Left ventricle myocardium superior (tissue), 1 donor: Measurements from ENCODE around the gene FAM13A. TPM values are rescaled to one million over a fixed set of nuclear protein-coding genes. Genes with fewer than 3 reads are reported as not detected.

ENCODE experiments used
- ATAC-seq: fragments of 200-7000 bp; cut with Tn5 transposase; one replicate; pipeline ENCODE4 v1.9.1; 2020; ENCODE audit warnings: mild to moderate bottlenecking, moderate library complexity
- DNase-seq: peaks from one replicate; pipeline ENCODE4 v3.0.0-alpha.2; 2020
- intact Hi-C: fragments of 100-400 bp; cut with micrococcal nuclease; formaldehyde crosslinking; loops from one replicate; pipeline ENCODE4 v1.11.0; 2022
- total RNA-seq: library from RNA; stranded (reverse); fragmentation: NEBNext Ultra II Directional; extraction: Animal tissue kit (Norgen Biotek cat#: 25700); gene quantifications from one replicate; pipeline ENCODE4 v1.2.1, GENCODE V29; 2021
- donor health status: DM: no; HTN: yes; CAD: no; lungs with severe emphysema.

FAM13A gene
- total RNA-seq, 1 donor from 2014 or later = 13.7 TPM

DNA sequence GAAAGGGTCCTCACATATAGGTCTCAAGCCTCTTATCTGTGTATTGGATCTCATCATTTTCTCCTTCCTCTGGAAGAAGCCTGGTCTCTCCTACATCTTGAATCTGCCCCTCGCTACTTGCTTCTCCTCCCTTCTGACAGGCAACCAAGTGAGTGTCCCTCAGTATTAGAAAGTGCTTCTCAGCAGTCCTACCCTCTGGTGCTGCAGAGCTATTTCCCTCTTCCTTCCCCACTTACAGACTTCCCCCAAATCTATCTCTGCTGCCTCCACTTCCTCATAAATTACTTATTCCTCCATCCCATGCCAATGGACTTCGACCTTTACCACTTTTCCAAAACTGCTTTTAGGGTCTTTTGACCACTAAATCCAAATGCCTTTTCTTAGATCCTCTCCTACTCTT lies 230.2 kb downstream of the FAM13A start:
- intact Hi-C loops = no loop called here
- no peak for ATAC-seq
- DNase-seq = no peak

DNA sequence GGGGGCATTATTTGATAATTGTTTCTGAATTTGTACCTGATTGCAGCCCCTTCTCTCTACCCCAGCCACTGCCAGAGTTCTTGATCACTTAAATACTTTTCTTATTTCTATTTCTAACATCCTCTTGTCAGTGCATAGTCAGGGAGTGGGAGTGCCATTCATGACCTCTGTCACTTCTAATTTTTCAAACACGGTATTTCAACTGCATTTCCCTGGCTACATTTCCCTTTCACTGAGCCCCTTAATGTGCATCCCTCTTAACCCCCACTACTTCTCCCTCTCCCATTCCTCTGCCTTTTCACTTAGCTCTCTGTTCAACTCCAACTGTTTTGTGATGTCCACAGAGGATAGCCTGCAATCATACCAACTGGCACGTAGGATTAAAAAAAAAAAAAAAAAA lies 231.1 kb downstream of the FAM13A start:
- intact Hi-C loops = no loop called here
- ATAC-seq = no peak
- DNase-seq = no peak

DNA sequence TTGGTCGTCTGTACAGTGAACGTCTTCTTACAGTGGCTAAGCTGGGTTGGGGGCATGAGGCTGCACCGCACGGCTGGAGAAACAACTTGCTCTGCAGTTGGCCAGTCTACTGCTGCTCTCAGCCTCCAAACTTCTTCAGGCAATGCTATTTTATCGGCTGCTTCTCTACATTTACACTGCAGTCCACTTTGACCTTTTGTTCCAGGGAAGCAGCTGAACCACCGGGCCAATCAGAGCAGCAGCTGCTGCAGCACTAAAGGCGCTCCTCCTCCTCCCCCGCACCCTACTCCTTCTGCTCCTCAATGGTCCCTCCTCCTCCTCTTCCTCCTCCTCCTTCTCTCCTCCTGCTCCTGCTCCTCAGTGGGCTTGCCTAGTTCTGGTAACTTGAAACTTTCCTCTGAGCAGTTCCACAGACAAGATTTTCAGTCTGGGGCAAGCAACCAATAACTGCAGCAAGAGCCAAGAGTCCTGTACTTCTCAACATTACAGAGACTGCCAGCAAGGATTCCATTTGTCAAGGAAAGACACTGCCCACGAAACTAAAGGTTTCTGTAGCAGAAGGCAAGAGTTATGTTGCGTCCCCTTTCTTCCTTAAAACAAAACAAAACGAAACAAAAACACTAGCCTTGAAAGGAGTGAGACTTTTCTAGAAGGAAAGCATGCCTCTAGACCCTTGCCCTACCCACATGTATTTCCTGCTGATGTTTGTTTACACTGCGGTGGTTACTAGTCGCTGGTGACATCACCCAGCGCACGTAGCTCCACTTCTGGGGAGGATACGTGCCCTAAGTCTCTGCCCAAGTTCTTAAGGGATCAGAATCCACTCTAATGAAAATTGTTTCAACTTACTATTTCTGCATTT lies 233.7 kb downstream of the FAM13A start:
- ATAC-seq = peak; percentile 98
- peak; percentile 88 for DNase-seq
- intact Hi-C loops = no loop called here

DNA sequence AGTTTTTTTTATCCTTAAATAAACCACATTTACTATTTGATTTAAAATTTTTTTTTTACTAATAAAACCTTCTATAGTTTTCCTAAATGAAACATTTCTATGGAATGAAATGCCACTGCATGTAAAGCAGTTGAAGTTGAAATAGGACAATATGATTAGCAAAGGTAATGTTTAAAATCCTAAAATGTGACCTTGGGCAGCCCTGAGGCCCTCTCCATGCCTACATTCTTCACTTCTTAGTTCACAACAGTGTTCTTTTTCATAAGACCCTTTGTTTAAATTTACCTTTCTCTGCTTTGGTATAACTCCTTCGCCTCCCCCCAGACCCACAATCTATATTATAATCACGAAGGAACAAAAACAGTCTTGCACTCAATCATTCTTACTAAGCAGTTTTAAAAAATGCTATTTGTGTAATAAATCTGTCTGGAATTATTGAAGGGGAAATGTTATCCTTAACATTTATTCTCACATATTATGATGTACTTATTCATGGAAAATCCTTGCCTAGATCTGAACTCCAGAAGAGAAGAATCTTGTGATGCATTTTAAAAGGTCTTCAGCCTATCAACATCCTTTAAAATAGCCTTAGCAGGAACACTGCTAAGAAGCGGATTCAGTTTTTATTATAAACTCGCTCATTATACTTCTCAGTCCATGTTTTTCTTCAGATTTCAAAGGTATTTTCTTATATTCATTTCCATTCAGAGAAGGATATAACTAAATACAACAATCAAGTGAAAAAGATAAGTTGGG lies 234.8 kb downstream of the FAM13A start:
- no peak for ATAC-seq
- intact Hi-C loops = no loop called here

DNA sequence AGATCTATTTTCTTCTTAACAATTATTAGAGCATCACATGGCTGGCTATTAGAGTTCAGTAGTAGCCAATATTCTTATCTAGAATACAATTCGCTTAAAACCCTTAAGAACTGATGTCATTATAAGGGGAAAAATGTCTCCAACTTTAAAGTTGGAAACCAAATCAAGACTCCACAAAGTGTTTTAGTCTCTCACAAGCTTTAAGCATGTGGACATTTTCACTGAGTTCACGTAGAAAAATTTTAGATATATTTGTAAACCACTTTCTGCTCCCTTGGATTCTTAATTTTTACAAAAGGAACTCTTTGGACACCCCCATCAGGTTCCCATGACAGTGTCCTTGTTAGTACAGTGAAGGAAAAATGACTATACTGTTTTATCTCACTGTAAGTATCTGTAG lies 235.5 kb downstream of the FAM13A start:
- ATAC-seq (no peak), DNase-seq (no peak)
- intact Hi-C loops = no loop called here

More for the DNA sequence above, 234.8 kb downstream of the FAM13A start:
- no peak for DNase-seq

DNA sequence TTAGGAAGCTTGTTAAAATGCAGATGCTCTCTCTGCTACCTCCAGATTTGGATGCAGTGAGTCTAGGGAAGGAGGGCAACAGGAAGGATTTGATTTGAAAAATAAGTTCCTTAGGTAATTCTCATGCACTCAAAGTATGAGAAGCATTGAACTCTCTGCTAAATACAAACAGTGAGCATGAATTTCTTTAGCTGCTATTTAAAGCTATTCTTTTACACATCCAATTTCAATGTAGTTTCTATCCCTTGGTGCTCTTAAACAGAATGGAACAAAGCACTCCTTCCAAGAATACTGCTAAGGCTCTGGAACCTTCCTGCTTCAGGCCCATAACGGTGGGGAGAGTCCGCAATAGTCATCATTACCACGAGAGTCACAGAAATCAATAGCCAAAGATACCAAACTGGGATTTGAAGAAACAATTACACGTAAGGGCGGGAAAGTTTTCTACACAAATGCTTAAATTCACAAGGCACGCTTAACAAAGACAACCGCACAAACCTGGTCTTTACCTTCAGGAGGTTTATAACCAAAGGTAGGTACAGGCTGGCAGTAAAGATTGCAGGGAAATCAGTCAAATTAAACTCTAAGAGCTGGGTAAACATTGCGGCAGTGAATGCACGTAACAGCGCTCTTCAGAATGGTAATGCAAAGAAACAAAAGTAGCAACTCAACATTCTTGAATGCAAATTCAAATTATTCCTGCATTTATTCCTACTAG lies 236.1 kb downstream of the FAM13A start:
- intact Hi-C loops = no loop called here
- ATAC-seq = no peak
- DNase-seq = no peak

DNA sequence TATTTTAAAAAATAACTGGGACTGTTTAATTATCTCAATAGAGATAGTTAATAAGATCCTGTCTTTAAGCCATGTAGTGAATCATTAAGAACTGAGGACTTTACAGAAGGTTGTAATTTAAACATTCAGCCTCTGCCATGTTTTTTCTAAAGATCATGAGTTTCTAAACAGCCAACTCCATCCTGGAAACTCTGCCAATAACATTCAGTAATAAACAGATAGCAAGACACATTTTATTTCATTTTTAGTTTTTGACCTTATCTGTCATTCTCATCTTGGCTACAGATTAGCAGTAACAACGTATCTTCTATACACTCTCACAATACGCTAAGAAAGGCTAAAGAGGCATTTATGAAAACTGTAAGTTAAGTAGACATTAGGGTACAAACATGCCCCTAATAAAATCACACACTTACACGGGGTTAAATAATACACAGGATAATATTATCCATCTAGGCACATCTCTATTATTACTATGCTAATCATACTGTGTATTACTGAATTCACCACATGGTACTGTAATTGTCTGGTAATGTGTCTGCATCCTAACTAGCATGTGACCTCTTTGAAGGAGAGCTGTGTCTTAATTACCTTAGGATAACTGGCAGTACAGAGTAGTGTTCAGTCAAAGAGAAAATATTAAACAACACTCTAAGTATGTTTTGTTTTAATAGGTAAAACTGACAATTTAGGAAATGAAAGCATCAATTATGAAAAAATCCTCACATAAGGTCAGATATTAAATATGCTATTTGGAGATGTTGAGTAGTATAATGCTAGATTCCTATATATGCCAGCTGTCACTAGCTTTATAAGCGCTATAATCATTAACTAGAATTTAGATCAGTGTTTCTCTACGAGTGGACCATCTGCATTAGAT lies 236.9 kb downstream of the FAM13A start:
- intact Hi-C loops = loop anchor here (2.0 kb wide), 1 partner anchor 205 kb away; no protein-coding TSS in a partner anchor
- DNase-seq (no peak), ATAC-seq (no peak)

DNA sequence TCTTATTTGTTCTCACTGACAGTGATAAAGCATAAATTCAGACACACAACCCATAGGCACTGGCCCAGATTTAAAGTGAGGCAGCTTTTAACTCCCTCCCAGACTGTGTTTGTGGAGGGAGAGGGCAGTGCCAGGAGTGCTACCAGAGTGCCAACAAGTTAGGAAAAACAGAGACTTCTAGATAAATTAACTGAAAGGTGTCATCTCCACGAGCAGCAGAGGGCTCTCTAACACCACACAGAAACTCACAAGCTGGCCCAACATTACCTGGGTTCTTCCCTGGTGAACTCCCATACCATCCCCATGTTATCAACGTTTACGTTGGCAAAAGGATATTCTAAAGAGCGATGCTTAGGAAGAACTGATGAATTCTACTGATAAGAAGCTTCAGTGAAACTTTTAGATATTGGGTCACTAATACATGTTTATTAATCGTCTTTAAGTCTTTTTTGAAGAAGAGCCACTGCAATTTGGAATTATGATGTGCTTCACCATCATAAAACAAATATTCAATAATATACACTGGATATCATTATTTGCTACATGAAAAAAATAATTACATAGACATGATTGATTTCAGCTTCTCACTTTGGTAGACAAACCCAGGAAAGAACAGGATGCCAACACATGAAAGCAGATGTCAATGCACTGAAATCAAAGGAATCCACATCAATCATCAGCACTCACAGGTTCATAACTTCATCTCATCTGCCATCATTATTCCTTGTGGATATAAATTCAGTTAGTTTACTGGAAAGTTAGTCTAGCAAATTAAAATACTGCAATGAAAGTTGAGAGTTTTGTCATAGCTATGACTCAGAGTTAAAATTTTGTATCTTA lies 238.1 kb downstream of the FAM13A start:
- ATAC-seq = peak; percentile 13
- intact Hi-C loops = loop anchor here (2.0 kb wide), 1 partner anchor 206 kb away; no protein-coding TSS in a partner anchor
- no peak for DNase-seq

DNA sequence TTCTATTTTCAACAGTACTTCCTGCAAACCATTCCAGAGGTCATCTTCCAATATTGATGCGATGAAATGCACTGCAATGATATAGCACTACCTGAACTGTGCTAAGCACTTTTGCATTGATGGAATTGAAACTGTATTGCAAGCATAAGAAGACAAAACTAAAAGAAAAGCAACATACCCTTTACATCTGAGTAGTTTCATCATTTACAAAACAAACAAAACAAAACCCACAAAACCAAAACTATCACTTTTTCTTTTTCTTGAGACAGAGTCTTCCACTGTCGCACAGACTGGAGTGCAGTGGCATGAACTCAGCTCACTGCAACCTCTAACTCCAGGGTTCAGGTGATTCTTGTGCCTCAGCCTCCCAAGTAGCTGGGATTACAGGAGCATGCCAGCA lies 239.2 kb downstream of the FAM13A start:
- DNase-seq (no peak), ATAC-seq (no peak)
- intact Hi-C loops = loop anchor here (2.0 kb wide), 1 partner anchor 207 kb away; no protein-coding TSS in a partner anchor

DNA sequence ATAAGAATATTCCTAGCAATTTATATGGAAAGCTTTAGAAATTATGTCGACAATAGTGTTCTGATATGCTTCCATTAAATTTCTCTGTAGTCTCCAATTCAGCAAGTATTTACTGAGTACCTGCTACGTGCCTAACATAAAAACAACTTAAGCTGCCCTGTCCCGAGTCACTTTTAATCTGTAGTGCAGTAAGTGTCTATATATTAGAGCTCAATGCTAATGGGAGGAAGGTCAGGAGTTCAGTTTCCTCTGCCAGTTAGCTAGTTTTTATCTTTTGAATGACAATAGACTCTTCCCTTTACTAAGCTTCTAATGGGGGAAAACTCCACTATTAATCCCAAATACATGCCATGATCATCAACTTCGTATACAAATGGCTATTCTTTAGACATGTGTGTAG lies 240.6 kb downstream of the FAM13A start:
- ATAC-seq (no peak), DNase-seq (no peak)
- intact Hi-C loops = no loop called here

DNA sequence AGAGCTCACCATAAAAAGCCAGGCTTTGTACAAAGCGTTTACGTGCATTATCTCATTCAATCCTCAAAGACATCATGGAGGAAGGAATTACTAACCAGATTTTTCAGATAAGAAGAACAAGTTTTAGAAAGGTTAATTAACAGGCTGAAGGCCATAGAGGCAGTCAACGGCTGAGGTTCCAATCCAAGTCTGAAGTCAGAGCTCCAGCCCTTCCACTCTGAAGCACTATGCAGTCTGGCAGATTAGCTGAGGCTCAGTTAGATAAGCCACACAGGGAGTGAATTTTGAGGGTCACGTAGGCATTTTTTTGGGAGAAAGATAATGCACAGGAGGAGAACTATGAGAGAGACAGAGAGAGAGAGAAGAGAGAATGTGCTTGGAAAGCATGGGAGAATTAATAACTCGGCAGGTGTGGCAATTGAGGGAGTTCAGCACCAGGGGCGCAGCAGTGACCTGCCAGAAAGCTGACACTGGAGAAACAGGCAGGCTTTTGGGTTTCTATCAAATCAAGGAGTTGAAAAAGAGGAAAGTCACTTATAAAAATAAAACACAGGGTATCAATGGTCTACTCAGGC lies 242.9 kb downstream of the FAM13A start:
- intact Hi-C loops = no loop called here
- DNase-seq (no peak), ATAC-seq (peak; percentile 32)

DNA sequence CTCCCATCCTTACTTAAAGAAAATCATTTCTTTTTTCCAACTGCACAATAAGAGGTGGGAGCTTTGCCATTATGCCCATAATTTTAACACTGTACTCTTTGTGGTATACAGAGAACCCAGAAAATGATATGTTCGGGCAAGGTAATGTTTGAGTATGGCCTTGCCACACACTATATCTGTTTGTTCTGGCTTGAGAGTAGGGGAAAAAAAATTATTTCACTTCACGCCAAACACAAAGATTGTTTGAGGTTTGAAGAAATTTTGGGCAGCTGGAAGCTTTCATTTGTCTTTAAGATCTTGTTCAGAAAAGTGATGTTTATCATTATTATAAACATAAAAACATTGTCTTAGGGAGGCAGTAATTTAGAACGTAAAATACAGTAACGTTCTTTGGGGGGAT lies 244.0 kb downstream of the FAM13A start:
- intact Hi-C loops = no loop called here
- DNase-seq = no peak
- ATAC-seq = no peak

DNA sequence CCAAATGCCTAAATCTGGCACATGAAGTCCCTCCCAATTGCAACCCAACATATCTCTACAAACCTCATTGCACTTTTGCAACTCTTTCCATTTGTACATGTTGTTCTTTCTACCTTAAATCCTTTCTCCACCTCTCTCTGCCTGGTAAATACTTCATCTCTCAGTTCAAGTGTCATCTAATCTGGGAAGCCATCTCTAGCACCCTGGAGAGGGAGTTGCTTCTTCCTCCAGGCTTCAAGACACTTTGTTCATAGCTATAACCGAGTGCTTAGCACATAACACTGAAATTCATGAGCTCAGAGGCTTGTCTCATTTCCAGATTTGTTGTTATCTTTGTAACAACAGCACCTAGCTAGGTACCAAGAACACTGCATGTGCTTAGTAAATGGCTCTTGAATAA lies 244.6 kb downstream of the FAM13A start:
- no peak for ATAC-seq
- DNase-seq = no peak
- intact Hi-C loops = no loop called here

DNA sequence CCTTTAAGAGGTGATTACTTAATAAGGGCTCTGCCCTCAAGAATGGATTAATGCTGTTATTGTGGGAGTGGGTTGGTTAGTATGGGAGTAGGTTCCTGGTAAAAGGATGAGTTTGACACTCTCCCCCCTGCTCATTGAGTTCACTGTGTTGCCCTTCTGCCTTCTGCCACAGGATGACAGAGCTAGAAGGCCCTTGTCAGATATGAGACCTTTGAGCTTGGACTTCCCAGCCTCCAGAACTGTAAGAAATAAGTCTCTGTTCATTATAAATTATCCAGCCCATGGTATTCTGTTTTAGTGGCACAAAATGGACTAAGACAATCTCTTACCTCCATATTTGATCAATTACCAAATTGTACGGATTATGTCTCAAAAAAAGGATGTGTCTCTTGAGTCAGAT lies 245.1 kb downstream of the FAM13A start:
- DNase-seq = no peak
- intact Hi-C loops = no loop called here
- ATAC-seq = no peak

DNA sequence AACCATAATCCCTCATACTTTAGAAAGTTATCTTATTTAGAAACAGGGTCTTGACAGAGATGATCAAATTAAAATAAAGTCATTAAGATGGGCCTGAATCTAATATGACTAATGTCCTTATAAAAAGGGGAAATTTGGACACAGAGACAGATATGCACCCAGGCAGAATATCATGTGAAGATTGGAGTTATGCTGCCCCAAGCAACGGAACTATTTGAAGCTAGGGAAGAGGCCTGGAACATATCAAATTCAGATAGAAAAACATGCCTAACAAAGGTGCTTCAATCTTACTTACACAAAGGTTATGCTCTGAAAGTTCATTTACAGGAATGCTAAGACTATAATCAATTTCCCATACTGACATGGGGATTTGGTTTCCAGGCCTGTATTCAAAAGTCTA lies 246.7 kb downstream of the FAM13A start:
- peak; percentile 25 for ATAC-seq
- DNase-seq = no peak
- intact Hi-C loops = no loop called here

DNA sequence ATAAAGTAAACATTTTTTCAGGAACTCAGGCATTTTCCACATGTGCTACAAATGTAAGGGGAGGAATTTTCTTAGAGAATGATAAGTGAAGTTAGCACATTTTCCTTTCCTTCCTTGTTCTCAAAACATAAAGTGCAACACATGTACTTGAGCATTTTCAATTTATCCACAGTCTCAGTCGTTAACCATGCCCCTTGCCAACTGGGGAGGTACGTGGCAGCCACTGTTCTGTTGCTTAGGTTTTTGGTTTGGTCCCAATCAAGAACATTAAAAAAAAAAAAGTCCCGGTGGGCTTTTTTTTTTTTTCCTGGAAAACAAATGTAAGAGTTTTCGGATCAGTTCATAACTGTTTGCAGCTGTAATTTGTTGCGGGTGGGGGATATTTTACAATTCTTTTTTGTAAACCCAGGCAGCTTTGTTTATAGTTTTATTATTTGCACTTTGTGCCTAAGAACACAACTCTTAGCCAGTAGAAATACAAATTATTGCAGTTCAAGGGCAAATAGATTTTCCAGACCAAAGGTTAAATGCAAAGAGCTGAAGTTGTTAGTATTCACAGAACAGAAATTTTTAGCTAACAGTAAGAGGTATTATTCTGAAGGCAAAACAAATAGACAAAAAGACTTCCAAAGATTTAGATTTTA lies 247.3 kb downstream of the FAM13A start:
- DNase-seq = peak; percentile 36
- ATAC-seq = peak; percentile 61
- intact Hi-C loops = no loop called here

DNA sequence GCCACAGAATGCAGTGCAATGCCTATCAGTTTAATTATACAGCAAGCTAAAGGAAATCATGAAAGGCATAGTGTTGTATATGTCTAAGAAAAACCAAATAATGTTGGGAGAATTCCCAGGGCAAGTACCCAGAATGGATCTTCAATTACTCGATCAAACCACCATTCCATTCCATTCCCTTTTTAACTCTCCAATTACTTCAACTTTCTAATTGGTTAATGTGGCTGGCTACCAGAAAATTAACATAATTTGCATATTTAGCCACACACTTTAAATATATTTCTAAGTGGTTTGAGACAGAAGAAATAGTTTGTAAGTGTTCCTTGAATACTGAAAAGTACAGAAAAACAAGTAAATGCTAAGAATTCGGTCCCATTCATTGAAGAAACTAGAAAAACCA lies 247.9 kb downstream of the FAM13A start:
- ATAC-seq (no peak), DNase-seq (no peak)
- intact Hi-C loops = no loop called here
